Measurements from ENCODE around the gene CAV1.

Gene CAV1

DNA sequence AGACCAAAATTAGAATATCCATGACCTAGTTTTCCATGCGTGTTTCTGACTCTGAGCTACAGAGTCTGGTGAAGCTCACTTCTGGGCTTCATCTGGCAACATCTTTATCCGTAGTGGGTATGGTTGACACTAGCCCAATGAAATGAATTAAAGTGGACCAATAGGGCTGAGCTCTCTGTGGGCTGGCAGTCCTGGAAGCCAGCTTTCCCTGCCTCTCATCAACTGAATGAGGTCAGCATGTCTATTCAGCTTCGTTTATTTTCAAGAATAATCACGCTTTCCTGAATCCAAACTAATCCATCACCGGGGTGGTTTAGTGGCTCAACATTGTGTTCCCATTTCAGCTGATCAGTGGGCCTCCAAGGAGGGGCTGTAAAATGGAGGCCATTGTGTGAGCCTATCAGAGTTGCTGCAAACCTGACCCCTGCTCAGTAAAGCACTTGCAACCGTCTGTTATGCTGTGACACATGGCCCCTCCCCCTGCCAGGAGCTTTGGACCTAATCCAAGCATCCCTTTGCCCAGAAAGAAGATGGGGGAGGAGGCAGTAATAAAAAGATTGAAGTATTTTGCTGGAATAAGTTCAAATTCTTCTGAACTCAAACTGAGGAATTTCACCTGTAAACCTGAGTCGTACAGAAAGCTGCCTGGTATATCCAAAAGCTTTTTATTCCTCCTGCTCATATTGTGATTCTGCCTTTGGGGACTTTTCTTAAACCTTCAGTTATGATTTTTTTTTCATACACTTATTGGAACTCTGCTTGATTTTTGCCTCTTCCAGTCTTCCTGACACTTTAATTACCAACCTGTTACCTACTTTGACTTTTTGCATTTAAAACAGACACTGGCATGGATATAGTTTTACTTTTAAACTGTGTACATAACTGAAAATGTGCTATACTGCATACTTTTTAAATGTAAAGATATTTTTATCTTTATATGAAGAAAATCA lies 35.5 kb downstream of the CAV1 start:
- DNase-seq, result no peak

DNA sequence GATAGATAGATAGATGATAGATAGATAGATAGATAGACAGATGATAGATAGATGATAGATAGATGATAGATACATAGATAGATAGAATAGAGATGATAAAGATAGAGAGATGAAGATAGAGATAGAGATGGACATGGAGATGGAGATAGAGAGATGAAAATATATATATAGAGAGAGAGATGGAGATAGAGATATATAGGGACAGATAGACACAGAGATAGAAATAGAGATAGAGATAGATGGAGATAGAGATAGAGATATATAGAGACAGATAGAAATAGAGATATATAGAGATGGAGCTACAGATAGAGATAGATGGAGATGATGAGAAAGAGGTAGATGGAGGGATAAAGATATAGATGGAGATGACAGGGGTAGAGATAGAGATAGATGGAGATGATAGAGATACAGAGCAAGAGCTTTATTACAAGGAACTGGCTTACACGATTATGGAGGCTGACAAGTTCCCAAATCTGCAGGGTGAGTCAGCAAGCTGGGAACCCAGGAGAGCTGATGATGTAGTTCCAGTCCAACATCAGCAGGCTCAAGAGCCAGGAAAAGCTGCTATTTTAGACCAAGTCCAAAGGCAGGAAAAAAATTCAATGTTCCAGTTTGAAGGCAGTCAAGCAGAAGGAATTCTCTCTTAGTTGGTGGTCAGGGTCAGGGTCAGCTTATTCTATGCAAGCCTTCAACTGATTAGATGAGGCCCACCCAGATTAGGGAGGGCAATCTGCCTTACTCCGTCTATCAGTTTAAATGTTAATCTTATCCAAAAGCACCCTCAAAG lies 37.1 kb downstream of the CAV1 start:
- no peak for DNase-seq

DNA sequence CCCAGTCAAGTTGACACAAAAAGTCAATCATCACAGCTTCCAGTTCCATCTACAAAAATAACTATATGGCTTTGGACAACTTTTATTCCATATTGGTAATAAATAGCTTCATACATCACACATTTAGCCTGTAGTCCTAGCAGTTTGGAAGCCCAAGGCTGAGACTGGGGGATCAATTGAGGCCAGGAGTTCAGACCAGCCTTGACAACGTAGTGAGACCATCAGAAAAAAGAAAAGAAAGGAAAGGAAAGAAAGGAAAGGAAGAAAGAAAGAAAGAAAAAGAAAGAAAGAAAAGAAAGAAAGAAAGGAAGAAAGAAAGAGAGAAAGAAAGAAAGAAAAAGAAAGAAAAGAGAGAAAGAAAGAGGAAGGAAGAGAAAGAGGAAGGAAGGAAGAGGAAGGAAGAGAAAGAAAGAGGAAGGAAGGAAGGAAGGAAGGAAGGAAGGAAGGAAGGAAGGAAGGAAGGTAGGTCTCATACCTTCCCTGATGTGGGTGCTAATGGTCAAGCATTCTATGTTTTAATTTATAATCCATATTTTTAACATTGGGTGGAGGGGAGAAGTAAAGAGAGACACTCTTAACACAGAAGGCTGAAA lies 37.8 kb downstream of the CAV1 start:
- no peak for DNase-seq

DNA sequence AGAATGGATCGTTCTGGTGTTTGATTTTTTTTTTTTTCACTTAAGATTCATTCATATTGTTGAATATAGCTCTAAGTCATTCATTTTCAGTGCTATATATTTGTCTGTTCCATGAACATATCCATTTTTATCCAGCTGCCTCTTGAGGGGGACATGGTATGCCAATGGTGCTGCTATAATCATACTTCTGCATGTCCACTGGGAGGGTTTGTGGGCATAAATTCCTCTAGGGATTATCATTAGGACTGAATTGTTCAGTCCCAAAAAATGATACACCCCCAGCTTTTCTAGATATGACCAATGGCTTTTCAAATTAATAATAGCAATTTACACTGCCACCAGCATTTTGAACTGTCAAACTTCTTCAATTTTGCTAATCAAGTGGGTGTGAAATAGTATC lies 41.1 kb downstream of the CAV1 start:
- no peak for DNase-seq

DNA sequence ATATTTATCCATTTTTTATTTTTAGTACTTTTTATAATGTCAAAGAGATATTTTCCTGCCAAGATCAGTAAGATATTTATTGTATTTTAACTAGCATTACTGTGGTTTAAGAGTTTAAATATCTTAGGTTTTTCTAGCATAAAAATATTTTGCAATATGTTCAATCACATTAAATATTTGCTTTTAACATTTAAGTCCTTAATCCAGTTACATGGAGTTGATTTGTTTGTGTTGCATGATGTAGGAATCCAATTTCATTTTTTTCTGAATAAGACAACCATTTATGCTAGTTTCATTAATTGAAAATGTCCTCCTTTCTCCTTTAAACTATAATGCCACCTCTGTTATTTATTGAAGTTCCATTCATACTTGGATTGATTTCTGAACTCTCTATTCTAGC lies 41.8 kb downstream of the CAV1 start:
- no peak for DNase-seq

DNA sequence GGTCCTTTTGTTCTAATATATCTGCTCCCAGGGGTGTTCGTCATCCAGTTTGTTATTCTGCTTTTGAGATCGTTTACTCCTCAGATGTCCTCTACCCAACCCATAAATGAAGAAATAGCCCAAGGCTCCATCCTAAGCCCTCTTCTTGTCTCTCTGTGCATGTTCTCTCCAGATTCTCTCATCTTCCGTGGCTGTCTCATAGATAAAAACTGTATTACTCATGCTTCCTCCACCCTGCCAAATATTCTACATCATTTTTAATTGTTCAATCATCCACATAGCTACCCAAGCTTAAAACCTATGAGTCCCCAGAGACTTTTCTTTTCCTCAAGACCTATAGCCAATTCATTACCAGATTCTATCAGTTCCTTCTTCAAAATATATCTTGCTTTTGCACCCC lies 44.9 kb downstream of the CAV1 start:
- no peak for DNase-seq

DNA sequence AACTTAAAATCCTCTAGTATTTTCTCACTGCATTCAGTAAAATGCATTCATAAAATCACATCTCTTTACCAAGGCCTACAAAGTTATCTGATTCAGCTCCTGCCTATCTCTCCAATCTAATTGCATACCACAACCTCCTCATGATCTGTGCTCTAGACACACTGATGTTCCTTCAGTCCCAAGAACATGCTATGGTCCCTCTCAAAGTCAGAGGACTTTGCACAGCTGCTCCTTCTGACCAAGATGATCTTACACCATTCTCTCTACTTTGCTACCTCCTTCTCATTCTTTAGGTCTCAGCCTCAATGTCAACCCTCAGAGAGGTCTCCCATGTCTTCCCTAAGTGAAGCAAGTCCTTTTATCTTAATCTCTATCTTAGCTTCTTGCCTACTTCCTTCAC lies 45.5 kb downstream of the CAV1 start:
- no peak for DNase-seq

DNA sequence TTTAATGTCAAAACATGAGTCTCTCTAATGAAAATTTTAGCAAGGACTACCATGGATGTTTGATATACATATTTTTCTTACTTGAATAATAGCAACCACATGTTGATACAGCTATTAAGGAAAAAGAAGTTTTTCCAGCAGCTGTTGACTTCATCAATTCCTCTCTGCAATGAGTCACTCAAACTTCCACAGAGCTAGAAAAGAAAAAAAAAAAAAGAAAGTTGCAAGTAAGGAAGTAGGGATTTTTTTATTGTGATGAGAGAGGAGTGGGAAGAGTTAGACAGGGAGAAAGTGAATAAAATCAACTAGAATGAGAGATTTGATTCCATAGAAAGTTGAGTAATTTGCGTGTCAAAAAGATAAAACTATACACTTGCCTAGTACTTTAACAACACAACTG lies 46.2 kb downstream of the CAV1 start:
- DNase-seq, result no peak

DNA sequence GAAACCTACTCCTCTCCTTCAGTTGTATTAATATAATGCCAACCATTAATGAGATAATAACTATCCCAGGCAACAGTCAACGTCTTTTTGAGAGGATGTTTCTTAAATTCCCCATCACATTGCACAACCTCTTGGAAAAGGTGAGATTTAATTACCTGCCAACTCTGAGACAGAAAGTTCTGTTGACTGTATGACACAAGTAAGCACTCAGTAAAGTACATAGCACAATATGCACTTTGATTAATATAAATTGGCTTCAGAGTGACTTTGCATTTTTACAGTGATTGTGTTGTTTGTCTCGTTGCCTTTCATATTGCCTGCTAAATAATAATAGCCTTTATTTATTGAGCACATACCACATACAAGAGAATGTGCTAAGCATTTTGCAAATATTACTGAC lies 46.7 kb downstream of the CAV1 start:
- DNase-seq, result no peak

DNA sequence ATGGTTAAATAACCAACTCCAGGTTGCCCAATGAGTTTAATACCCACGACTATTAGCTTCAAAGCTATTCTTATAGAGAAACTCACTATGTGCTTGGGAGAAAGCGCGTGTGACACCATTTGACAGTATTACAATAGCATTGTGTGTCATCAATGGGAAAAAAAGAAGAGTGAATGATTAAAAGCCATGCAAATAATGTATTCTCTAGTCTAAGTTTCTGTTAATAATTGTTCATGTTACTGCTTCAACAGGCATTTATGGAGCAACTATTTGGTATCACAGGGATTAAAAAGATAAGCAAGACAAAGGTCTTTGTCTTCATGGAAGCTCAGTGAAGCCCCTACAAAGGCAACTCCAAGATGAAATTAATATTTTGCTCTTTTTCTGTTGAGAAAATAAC lies 47.2 kb downstream of the CAV1 start:
- DNase-seq, result no peak

DNA sequence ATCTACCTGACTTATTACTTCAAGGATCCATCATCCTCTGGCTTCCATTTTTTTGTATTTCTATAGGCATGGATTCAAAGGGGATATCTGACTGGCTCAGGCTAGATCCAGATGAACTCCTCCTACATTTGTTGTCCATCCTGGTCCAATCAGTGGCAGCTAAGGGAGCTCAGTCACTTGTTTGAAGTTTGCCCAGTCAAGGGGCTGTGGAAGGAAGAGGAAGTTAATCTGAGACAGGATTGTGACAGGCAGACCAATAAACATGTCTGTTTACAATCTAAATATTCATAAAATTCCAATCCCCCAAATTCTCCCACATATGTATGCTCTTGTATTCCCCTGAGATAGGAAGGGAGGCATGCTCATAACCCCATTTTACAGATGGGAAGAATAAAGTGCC lies 48.7 kb downstream of the CAV1 start:
- no peak for DNase-seq

DNA sequence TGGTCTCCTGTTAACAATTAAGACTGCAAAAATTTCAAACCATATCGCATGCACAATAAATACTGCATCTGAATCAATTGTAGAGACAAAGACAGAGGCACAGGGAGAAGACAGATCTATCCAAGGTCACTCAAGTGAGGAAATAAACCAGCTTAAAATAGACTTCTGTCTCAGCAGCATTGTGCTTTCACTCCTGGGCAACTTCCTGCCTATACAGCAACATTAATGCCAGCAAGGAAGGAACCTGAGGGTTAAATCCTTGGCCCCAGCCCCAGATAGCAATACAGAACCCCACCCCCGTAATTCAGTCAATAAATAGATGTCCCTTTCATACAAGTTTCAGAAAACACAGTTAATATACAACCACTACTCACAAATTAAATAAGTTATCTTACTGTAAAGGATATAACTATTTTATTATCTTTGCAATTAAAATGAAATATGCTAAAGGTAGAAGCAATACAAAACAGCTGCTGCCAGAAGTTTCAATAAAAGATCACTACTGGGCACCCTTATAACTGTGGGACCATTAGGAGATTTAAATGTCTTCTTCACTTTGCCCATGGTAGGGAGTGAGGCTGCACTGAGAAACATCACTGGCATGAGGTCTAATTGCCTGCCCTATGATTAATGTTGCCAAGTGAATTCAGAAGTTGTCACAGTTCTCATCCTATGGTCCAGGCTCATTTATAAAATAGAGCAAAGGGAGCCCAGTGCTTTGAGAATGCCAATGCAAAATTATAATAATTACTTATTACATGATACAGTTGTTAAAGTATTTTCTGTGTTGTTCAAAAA lies 49.4 kb downstream of the CAV1 start:
- no peak for DNase-seq

DNA sequence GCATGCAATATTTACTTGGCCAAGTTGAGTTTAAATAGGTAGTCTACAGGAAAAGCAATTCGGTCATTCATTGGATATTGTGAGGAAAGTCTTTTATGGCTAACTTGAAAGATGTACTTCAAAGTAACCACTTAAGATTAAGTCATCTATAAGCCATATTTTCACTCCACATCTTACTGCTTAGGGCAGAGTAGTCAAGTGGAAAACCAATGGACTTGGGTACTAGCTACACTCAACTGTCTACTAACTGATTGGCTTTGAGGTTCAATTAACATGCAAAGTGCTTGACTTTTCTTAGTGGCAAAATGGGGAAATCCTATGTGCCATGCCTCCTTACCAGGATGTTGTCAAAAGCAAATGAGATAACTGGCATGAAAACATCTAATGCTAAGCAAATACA lies 51.0 kb downstream of the CAV1 start:
- DNase-seq, result no peak

DNA sequence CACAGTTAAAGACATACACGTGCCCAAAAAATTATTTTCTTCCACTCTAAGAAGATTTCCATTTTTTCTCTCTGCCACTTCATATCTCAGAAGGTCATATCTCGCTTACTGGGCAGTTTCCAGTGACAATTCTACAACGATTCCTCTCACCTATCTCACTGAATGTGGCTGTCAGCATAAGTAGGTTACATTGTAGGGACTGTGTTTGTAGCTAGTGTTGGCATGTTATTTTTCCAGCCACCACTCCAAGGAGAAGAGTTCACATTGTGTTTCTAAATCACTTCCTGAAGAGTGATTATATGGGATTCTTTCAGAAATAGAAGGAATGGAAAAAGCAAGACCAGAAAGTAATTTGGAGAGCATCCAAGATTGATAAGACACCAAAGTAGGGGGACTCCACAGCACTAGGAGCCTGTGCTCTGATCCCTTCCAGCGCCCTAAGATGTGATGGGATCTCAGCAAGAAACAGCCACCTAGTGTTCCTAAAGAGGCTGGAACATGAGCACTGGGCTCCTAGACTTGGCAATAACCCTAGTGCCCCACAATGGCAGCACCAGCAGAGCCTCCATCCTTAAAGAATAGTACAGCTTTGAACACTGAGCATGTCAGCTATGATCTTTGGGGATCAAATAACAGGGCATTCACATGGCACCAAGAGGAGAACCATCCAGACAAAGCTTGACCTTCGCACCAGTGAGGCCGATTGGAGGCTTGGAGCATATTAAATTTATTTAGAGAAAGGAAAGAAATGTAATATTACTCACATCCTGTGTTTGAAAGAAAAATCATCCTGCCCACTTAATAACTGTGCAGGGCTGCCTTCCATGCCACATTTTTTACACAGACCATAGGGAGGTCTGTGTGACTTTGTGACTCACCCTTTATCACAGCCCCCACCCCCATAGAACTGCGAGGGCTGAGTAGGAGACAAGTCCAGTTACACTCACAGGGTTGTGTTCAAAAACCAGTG lies 51.8 kb downstream of the CAV1 start:
- no peak for DNase-seq

DNA sequence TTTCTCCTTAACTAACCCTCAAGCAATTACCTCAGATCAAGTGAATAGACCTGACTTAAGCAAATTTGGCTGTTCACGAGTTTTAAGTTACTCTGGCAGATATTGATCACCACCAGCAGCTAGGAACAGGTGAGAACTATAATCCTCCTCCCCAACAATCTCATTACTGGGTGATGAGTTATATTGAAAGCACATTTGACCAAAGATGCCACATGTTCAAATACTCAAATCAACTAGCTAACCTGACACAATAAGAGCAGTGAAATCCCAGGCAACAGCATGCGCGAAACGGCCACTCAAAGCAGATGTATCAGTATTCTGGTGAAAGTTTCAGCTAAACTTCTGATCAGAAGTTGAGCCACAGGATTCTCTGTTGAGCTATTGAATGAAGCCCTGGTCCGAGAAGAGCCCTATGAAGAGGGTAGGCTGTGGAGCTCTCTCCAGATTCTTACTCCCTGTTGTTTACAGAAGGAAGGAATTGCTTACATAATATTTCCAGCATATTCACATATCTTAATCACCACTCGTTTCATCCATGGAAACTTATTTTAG lies 52.6 kb downstream of the CAV1 start:
- no peak for DNase-seq

DNA sequence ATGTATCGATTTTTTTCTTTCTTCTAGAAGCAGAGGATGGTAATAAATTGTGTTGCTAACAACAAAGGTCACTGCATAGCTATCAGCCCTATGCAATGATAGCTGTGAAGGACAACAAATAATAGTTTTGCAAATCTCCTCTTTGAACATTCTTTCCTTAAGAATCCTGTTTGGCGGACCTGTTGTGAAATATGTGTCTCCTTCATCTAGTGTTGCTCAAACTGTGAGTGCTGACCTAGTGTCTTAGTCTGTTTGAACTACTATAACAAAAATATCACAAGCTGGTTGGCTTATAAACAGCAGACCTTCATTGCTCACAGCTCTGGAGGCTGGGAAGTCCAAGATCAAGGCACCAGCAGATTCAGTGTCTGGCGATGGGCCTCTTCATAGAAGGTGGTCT lies 53.7 kb downstream of the CAV1 start:
- no peak for DNase-seq

DNA sequence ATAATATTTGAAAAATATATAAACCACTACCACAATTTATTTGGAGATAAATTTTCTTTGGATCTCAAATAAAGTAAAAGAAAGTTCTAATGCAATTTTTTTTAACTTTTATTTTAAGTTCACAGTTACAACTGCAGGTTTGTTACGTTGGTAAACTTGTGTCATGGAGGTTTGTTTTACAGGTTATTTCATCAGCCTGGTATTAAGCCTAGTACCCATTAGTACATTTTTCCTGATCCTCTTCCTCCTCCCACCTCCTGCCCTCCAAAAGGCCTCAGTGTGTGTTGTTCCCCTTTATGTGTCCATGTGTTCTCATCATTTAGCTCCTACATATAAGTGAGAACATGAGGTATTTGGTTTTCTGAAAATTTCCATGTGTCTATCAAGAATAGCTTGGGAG lies 54.5 kb downstream of the CAV1 start:
- DNase-seq, result no peak

DNA sequence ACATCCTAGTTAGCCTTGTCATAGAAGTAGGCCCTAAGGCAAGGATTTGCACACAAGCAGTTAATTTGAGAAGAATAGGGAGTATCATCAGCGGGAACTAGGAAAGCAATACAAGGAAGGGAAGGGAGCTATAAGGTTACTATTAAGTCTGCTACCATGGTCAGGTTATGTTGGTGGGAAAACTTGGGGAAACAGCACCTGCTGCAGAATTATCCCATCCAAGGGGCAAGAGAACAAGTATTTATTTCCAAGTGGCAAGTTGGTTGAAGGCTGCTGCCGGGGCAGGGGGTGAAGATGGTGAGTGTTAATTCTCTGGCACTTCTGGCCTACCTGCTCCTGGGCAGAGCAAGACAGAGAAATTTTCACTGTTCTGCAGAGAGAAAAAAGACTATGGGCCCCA lies 55.0 kb downstream of the CAV1 start:
- DNase-seq, result no peak

DNA sequence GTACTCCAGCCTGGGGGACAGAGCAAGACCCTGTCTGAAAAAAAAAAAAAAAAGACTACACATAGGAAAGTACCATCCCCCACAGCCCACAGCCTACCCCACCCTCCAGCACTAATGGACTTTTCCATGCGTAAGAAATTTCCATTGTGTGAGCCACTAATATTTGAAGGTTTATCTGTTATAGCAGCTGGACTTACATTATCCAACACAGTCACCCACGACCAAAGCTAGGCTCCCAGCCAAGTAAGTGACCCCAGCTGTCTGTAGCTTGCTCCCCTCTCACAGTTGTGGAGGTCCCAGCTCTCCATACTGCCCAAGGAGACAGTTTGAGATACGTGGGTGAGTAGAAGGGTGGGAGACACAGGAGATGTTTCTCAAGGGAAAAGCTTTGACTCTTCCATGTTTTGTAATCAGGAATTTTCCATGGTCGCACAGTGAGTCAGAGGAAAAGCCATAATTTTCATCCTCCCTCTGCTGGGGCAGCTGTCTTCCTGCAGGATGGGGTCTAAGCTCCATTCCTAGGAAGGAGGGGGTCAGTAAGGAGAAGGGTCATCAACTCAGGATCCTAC lies 57.4 kb downstream of the CAV1 start:
- no peak for DNase-seq

DNA sequence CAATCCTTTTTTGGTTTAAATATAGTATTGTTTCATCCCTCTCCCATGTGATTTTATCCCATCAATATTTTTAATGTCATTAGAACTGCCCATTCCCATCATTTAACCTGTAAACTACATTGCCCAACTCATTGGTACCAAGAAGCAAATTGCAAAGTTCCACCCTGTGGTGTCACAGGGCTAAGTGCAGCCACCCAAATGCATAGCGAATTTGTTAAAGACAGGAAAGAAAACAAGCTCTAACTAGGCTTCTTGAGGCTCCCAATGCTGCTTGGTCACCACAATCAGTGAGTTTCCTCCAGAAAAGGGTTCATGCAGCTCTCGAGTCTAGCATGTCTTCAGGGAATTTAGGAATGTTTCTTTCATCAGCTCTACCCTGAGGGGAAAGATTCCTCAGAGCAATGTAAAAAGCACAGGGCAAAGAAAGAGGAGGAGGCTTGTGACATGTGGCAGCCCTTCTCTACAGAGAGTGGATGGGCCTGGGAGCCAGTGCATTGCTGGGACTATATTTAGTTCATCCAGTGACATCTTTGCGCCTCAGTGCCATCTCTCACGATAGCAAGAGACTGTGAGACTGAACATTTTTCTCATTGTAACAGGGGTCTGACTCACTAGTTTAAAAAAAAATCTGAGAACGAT lies 58.1 kb downstream of the CAV1 start:
- DNase-seq, result no peak

DNA sequence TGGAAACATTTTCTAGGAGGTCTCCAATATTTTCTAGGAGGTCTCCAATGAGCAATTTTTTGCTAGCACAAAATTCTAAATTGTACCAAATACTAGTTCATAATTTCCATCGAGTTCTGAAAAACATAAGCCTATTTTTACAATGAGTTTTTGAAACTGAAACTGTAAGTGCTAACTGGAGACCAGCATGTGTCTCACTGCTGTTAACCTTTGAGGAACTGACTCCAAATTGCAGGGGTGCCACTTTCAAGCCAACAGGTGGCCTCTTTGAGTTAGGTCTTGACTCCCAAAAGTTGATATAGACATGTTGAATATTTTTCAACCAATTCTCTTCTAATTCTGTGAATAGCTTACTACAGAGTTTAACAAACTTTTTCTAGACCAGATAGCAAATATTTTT lies 58.8 kb downstream of the CAV1 start:
- no peak for DNase-seq
